HCT116 (cell line): ENCODE measurements around the gene ZSWIM3.

Source experiments
- POLR2A ChIP-seq: IDR thresholded peaks from 2 replicates; pipeline ENCODE4 v1.7.0; 2011; ENCODE audit warnings: borderline replicate concordance; ENCODE audit not compliant: insufficient read depth, insufficient read length; ENCODE audit errors: extremely low read depth
- POLR2AphosphoS5 ChIP-seq: IDR thresholded peaks from 2 replicates; pipeline ENCODE4 v1.6.1; 2011; ENCODE audit warnings: mild to moderate bottlenecking, low read depth, low read length, moderate library complexity
- TF ChIP-seq, protein P1 (sequence below), 3 experiments: fragments of 200-600 bp in 1 of 3; sonication (generic) in 1 of 3; IDR thresholded peaks in 2 of 3; conservative IDR thresholded peaks in 1 of 3; 2 replicates each; pipeline ENCODE4 v1.5.1; 2012 to 2017; ENCODE audit warnings: low read depth in 2 of 3, low read length in 2 of 3, antibody characterized with exemption in 1 of 3, borderline replicate concordance in 1 of 3, control low read depth in 1 of 3, mild to moderate bottlenecking in 1 of 3, mixed read lengths in 1 of 3, mixed run types in 1 of 3, moderate library complexity in 1 of 3; ENCODE audit not compliant: insufficient read depth in 1 of 3

DNA sequence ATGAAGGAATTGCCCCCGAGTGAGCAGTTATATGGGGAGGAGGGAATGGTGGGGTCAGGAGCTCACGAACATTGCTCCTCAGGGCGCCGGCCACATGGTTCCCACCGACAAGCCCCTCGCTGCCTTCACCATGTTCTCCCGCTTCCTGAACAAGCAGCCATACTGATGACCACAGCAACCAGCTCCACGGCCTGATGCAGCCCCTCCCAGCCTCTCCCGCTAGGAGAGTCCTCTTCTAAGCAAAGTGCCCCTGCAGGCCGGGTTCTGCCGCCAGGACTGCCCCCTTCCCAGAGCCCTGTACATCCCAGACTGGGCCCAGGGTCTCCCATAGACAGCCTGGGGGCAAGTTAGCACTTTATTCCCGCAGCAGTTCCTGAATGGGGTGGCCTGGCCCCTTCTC is 40.9 kb downstream of the ZSWIM3 start:
- no peak for TF ChIP-seq POLR2AphosphoS5
- TF ChIP-seq, protein P1, sequence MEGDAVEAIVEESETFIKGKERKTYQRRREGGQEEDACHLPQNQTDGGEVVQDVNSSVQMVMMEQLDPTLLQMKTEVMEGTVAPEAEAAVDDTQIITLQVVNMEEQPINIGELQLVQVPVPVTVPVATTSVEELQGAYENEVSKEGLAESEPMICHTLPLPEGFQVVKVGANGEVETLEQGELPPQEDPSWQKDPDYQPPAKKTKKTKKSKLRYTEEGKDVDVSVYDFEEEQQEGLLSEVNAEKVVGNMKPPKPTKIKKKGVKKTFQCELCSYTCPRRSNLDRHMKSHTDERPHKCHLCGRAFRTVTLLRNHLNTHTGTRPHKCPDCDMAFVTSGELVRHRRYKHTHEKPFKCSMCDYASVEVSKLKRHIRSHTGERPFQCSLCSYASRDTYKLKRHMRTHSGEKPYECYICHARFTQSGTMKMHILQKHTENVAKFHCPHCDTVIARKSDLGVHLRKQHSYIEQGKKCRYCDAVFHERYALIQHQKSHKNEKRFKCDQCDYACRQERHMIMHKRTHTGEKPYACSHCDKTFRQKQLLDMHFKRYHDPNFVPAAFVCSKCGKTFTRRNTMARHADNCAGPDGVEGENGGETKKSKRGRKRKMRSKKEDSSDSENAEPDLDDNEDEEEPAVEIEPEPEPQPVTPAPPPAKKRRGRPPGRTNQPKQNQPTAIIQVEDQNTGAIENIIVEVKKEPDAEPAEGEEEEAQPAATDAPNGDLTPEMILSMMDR (IDR thresholded peaks at IDR 0.05 in 2 of 3, conservative IDR thresholded peaks at IDR 0.05 in 1 of 3; ENCODE audit: borderline replicate concordance in 1 of 3, insufficient read depth in 1 of 3, low read depth in 2 of 3, low read length in 2 of 3) = no peak
- TF ChIP-seq POLR2A = no peak
